Stimulated activated CD8-positive, alpha-beta memory T cell treated with anti-CD3 and anti-CD28 coated beads, Interleukin-4, amount 100 ng/mL, for 24 hours (primary cell): Measurements from ENCODE around the gene FNDC11.
"Not testable (repeated sequence)": the region's sequence is repeated elsewhere in the genome, so short reads cannot be mapped to it uniquely, and the experiment has no call there.

Experiments used
- DNase-seq: peaks from one replicate; pipeline ENCODE4 v3.0.0-alpha.2; 2020; ENCODE audit warnings: low read depth

The FNDC11 gene

GRCh38 chr20:63567386-63568169, 13.6 kb downstream of the FNDC11 start:
- peak; percentile 40 for DNase-seq

DNA sequence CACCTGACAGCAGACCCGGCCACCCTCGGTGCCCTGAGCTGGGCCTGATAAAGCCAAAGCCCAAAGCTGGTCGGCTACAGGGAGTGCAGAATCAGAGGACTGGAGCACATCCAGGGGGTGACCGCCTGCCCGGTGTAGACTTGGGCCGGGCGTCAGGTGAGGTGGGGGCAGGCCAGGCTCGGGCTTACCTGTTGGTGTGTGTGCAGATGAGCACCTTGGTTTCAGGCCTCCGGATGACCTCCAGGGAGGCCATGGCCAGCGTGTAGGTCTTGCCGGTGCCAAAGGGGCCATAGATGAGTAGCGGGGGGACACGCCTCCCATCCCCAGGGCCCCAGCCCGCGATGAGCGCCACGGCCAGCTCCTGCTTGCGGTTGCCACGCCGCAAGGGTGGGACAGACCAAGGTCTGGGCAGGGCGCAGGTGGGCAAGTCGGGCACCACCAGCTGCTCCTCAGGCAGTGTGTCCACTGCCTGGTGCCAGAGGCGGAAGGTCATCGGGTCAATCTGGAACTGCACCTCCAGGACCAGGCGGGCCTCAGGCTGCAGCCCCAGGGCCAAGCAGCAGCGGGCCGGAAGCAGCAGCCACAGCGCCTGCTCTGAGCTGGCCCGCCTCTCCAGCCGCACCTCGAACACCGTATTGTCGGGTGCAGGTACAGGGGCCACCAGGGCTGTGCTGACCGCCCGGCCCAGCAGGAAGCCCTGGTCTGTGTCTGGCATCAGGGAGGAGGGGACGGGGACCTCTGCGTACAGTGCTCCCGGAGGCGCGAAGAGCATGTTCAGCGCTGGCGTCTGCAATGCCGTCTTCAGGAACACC, 14.4 kb downstream of the FNDC11 start:
- DNase-seq: no peak

DNA sequence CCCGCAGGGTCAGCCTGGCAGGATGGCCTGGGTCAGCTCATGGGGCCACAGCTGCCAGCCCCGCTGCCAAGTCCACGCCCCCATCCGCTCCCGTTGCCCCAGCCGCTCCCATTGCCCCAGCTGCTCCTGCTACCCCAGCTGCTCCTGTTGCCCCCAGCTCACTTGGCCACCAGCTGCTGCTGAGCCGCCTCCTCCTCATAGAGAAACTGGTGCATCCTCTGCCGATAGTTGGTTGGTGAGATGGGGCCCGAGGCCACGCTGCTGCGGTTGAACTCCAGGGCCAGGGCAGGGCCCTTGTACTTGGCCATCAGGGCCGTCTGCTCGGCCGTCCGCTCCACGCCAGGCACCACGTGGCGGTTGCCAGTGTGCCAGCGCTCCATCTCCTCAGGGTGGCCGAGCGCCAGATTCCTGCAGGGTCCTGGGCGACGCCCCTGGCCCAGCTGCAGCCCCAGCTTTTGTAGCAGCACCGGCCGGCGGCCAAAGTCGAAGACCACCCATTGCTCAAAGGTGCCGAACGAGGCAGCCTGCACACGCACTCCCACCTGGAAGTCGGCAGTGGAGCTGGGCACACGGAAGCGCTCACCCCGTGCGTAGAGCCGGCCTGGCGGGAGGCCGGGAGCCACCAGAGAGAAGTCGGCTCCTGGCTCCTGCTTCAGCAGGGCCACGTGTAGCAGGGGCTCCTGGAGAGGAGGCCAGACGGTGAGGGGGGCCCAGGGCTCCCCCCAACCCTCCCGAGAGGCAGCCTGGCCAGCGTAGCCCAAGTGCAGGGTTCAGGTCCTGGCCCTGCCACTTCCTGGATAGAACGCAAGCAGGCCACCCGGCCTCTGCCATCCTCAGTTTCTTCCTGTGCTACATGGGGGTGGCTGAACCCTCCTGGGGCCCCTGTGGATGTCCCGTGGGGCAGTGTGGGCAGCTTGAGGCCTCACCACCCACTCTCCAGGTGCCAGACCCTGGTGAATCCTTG, 15.3 kb downstream of the FNDC11 start:
- no peak for DNase-seq

DNA sequence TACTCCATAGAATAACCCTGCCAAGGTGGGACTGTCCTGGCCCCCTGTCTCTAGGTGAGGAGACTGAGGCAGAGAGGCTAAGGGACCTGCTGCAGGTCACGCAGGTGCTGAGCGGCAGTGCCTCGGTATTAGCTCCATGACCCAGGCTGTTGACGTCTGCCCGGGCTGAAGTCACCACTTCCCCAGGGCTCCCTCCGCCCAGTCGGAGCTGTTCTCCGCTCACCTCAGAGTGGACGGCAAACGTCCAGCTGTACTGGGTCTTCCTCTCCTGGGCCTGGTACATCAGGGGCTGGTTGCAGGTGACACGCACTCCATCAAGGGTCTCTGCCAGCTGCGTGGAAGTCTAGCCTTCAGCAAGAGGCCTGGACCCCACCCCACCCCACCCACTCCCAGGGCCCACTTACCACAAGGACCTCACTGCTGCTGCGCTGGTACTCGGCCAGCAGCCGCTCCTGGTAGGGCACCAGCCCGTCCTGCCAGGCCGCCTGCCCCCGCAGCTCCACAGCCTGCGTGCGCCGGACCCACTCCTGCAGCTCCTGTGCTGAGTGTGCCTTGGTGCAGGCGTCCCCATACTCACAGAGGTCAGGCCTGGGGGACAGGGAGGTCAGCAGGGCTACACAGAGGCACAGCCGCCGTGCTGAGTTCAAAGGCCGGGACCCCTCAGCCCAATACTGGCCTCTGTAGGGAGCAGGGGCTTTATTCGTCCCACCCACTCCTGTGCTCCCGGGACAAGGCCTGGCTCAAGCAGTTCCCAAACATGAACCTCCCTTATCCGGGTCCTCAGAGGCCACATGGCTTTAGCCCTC, 16.5 kb downstream of the FNDC11 start:
- no peak for DNase-seq

- DNase-seq: not testable (repeated sequence)
Measured at GRCh38 chr20:63571087-63571478, 17.1 kb downstream of the FNDC11 start.

- DNase-seq: no peak
Measured at GRCh38 chr20:63572071-63572787, 18.3 kb downstream of the FNDC11 start.

GRCh38 chr20:63572788-63573646, 19.1 kb downstream of the FNDC11 start:
- no peak for DNase-seq

DNA sequence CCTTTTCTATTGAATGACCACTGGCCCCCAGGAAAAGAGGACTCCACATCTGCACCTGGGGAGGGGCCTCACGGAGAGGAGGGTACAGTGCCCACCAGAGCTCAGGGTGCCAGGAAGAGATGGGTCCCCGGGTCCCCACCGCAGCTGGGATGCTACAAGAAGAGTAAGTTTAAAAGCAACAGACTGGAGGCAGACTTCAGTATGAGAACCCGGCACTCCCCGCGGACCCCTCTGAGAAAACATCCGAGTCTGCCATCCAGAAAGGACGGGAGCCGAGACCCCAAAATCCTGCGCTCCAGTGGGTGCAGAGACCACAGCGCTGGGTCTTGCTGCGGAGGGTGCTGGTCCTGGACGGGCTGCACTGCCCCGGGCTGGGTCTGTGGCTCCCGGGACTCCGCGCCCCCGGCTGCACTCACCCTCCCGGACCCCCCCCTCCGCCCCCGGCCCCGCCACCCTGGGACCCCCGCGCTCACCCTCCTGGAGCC, 19.7 kb downstream of the FNDC11 start:
- DNase-seq: no peak

- no peak for DNase-seq
Measured at GRCh38 chr20:63574156-63574828, 20.3 kb downstream of the FNDC11 start, which contains the start of gene HELZ2. TSS of gene HELZ2 (minus strand) at chr20:63574239. CDS start at chr20:63572385, 1,854 bp downstream.

DNA sequence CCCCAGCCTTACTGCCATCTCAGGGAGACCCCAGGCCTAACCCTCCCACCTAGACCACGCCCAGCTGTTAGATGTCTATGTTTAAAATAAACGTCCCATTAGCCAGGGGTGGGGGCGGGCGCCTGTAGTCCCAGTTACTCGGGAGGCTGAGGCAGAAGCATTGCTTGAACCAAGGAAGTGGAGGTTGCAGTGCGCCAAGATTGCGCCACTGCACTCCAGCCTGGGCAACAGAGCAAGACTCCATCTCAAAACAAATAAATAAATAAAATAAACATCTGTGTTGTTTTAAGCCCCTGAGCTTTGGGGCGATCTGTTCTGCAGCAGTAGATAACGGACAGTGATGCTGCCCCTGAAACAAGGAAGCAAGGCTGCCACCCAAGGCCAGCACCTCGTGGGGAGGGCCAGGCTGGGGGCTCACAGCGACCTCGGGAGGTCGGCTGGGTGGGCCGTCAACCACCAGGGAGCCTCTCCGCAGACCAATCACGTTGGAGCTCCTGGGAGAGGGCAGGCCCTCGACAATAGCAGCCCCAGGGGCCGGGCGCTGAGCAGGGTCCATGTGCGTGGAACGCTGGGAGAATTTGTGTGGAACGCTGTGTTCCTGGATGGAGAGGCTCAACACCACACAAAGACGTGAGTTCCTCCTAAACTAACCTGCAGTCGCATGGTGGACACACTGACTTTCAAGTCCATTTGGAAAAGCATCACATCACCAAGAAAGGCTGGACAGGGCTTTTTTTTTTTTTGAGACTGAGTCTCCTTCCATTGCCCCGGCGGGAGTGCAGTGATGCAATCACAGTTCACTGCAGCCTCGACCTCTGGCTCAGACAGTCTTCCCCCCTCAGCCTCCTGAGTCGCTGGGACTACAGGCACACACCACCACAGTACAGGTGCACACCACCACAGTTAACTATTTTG, 21.1 kb downstream of the FNDC11 start:
- DNase-seq: no peak

GRCh38 chr20:63576311-63576710, 22.4 kb downstream of the FNDC11 start:
- DNase-seq: no peak

- DNase-seq: no peak
Measured at GRCh38 chr20:63577317-63577894, 23.4 kb downstream of the FNDC11 start.

GRCh38 chr20:63578224-63579016, 24.5 kb downstream of the FNDC11 start:
- no peak for DNase-seq

DNA sequence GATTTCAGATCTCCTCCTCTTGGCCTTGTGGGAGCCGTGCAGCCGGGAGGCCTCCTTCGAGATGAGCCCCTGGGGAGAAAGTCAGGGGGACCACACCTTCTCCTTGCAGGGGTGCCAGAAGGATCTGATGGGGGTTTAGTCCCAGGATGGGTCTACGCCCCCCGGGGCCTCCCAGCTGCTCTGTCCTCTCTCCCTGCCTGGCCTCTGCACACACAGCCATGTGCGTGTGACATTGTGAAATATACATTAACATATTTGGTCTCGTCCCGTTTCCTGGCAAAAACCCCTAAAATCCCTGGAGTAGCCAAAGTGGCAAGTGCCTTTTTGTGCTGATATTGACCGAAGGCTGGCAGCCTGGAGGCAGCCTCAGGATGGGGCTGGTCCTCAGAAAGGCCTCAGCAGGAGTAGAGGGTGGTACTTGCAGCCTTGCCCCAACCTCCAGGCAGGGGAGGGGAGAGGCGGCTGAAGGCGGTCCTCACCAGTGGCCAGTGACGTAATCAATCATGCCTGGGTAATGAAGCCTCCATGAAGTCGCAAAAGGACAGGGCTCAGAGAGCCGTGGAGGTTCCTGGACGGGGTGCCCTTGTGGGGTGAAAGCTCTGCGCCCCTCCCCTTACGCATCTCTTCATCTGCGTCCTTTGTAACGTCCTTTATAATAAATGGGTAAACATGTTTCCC, 25.2 kb downstream of the FNDC11 start:
- no peak for DNase-seq

DNA sequence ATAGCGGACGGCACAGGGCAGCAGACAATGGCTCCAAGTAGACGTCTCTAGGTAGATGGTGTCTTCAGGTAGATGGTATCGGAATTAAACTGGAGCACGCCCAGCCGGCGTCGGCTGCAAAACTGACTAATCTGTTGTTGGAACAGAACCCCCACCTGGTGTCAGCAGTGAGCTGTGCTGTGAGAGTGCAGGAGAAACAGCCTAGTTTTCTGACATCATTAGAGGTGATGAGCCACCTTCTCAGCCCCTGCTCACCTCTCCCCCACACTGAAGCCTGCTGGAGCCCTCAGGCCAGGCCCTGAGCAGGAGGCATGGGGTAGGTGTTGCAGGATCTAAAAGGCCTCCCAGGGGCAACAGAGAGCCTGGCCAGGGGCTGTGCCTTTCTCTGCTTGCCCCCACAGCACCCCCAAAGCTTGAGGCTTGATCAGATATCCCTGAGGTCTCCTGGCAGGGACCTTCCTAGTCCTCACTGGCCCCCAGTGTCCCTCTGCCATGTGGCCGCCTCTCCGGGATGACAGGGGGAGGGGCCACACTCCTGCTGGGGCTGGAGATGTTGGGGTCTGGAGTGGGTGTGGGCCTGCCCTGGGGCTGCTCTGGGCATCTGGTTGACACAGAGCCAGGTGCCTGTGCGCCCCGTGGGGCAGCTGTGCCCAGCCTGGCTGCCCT, 27.0 kb downstream of the FNDC11 start:
- DNase-seq: peak; percentile 38
